GM21737 (cell line): ENCODE measurements around the gene IFITM10.

Experiments
- ATAC-seq: cut with Tn5 transposase; IDR thresholded peaks from one replicate; pipeline ENCODE4 v1.9.1; 2021; ENCODE audit warnings: mild to moderate bottlenecking, moderate library complexity; ENCODE audit not compliant: unreplicated experiment

IFITM10 gene

DNA sequence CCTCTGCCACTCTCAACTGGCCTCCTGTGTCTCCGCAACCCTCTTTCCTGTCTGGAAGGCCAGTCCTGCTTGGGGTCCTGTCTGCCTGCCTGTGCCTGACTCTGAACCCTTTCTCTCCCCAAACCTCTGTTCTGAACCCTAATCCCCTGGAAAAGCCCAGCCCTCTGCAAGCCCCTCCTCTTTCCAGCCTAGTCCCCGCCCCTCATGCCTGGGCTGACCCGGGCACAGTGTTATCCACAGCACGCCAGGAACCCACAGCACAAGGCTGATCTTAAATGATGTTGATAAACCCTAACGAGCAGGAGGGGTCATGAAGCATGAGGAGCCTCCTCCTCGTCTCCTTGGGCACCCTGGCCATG, at the start of gene IFITM10:
TSS of gene IFITM10 (minus strand) at position 115 of the 359 bp plus-strand sequence. CDS start 153 bp downstream, outside the sequence.
- ATAC-seq = no peak

GRCh38 chr11:1797391-1798125, 47.2 kb upstream of the IFITM10 start:
- no peak for ATAC-seq

DNA sequence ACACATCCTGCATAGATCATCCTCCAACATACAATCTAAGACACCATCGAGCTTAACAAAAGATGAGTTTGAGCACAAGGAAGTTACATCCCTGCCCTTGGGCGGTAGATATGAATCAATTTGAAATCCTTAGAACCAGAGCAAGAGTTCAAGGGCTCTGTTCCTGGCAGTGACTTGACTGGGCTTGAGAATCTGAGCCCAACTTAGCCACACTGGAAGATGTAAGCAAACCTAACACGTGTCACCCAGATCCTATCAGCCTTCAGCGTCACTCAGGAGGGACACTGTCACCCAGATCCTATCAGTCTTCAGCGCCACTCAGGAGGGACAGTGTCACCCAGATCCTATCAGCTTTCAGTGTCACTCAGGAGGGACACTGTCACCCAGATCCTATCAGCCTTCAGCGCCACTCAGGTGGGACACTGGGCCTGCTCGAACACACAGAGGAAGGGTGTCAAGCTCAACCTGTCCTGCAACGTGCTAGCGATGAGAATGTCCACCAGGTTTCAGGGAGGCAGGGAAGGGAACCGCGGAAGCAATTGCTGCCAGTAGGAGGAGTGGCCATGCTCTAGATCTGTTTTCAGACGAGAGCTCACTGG, 46.1 kb upstream of the IFITM10 start:
- no peak for ATAC-seq

GRCh38 chr11:1793081-1793480, 42.7 kb upstream of the IFITM10 start:
- ATAC-seq = no peak

DNA sequence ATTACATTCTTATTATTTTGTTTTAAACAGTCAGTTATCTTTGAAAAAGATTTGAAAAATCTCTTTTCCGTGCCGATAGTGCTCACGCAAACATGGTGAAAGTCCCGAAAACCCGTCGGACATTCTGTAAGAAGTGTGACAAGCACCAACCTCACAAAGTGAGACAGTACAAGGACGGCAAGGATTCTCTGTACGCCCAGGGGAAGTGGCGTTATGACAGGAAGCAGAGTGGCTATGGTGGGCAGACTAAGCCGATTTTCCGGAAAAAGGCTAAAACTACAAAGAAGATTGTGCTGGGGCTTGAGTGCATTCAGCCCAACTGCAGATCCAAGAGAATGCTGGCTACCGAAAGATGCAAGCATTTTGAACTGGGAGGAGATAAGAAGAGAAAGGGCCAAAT, 42.1 kb upstream of the IFITM10 start:
- ATAC-seq = no peak

- ATAC-seq = no peak
These were observed 41.5 kb upstream of the IFITM10 start for GRCh38 chr11:1791912-1792311.

- ATAC-seq = no peak
These were observed 36.1 kb upstream of the IFITM10 start for GRCh38 chr11:1786466-1786865.

GRCh38 chr11:1785749-1786413, 35.5 kb upstream of the IFITM10 start:
- ATAC-seq = no peak

GRCh38 chr11:1784761-1785650, 34.6 kb upstream of the IFITM10 start:
- ATAC-seq = no peak

DNA sequence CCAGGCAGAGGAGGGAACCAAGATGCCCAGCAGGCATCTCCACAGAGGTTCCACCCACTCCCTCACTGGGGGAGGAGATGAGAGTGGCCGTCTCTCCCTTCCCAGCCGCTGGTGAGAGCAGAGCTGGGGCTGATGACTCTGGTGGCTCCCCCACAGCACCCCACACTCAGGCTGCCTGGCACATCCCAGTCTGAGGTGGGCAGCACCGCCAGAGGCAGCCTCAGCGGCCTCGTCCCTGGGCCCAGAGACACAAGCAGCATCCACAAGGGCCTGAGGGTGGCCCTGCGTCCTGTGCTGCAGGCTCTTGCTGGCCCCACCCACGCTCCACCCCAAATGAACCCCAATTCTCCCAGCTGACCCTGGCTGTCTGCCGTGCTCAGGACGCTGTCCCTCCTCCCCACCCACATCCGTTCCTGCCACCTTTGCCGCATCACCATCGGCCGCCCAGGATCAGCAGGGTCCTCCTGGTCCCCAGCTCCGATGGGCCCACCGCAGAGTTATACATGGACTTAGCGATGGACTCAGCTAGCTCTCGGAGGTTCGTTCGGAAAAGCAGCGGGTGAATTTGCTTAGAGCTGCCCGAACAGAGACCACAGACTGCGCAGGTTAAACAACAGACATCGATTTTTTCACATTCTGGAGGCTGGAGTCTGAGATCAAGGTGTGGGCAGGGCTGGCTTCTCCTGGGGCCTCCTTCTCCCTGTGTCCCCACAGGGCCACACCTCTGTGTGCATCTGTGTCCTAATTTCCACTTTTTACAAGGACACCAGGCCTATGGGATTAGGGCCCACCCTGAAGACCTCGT, 33.5 kb upstream of the IFITM10 start:
- ATAC-seq = no peak

DNA sequence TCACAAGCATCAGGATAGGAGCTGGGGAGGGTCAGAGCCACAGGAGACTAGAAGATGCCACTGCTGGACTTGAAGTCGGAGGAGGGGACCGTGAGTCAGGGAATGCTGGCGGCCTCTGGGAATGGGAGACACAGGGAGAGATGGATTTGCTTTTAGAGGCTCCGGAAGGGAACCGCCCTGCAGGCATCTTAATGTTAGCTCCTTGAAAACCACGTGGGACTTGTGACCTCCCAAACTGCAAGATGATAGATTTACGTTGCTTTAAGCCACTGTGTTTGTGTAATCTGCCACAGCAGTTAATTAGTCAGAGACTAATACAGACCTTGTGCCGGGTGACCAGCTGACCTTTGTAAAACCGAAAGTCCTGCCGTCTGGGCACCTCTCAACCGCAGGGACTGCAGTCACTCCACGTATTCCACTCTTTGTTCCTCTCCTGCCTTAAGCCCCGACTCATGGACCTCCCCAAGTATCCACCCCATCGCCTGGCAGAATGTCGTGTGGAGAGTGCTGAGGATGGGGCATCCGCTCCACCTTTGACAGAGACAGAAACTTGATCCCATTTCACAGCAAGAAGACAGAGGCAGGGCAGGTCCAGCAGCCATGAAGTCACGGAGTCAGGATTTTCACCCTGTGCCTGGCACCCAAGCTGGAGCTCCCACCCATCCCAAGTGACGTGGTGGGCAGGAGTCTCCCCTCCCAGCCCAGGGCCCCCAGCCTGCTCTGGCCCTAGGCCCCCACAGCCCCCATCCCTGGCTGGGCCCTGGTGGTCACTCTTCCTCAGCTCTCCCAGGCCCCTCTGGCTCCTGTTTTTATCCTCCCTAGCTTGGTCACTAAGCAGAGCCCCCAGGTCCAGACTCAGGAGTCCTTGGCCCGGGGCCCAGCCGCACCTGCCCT, 32.7 kb upstream of the IFITM10 start:
- ATAC-seq = no peak

- no peak for ATAC-seq
These were observed 31.7 kb upstream of the IFITM10 start for GRCh38 chr11:1782031-1782590.

DNA sequence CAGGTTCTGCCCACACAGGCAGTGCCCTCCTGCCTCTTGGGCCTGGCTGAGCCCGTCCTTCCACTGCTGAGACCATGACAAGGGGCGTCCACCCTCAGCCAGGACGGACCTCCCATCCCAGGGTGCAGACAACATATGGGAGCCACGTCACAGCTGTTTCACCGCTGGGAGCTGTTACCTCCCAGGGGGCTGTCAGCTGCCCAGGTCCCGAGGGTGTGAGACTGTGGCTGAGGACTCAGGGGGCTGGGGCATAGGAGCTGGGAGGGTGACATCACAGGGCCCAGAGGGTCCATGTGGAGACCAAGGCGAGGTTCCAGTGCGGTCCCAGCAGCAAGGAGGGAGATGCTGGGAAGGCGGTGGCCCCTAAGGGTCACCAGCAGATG, 31.2 kb upstream of the IFITM10 start:
- ATAC-seq = no peak

DNA sequence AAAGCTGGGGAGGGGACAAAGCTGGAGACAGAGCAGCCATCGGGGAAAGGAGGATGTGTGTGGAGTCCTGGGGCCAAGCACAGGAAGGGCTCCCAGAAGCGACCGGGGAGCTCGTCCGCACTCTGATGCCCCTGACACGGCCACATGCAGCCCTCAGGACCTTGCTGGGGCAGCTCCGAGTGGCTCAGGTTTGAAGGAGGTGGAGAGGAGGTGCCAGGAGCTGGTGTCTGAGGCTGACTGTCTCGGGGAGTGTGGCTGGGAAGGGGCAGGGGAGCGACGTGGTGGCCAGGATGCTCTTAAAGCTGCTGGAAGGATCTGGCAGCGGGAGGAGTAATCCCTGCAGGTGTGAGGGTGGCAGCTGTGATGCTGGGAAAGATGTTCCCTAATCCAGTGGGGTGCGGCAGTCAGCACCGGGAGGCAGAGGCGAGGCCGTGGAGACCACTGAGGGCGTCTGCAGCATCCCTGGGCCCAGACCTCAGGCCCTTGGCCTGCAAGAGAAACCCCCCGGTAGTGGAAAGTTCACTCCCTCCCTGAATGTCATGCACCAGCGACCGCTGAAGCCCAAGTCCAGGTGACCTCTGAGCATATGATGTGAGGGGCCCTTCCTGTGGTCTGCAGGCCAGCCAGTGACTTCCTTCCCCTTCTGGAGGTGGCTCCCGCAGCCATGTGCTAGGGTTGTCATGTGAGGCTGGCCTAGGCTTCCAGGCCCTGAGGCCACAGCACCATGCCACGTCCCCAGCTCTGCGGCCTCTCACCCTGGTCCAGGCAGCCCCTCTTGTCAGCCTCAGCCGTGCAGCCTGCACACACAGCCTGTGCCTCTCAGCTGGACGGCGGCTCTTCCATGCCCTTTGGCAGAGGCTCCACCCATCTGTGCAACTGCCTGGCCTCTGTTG, 30.6 kb upstream of the IFITM10 start:
- no peak for ATAC-seq

DNA sequence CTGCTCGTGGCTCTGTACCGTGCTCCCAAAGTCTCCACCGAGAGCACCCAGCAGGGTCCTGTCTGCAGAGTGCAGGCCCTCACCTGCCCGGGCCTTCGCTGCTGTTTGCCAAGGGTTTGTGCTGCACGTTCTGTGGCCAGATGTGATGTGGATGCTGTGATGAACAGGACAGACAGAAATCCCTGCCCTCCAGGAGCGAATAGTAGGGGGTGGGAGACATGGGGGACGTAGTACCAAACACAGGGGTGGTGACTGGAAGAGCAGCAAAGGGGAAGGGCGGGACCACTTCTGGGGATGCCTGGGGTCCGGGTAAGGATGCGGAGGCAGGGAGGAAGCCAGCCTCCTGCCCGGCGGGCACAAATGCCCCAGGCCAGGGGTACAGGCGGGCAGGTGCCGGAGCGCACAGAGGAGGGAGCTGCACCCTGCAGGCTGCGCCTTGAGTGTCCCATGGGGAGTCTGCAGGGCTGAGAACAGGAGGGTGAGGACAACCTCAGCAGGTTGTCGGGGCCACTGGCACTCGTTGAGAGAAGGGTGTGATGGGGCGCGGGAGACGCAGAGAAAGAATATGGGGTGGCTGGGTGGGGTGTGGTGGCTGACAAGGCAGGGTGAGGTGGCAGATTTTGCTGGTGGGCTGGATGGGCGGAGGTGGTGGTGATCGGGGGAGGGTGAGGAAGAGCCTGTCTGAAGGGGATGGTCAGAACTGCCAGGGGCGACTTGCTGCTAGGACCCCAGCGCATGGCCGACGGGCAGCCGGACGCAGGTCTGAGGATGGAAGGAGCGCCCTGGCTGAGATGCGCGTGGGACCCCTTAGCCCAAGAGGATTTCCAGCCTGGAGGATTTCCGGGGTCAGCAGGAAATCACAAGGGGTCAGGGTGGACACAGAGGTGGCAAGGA, 29.7 kb upstream of the IFITM10 start:
- ATAC-seq = no peak

DNA sequence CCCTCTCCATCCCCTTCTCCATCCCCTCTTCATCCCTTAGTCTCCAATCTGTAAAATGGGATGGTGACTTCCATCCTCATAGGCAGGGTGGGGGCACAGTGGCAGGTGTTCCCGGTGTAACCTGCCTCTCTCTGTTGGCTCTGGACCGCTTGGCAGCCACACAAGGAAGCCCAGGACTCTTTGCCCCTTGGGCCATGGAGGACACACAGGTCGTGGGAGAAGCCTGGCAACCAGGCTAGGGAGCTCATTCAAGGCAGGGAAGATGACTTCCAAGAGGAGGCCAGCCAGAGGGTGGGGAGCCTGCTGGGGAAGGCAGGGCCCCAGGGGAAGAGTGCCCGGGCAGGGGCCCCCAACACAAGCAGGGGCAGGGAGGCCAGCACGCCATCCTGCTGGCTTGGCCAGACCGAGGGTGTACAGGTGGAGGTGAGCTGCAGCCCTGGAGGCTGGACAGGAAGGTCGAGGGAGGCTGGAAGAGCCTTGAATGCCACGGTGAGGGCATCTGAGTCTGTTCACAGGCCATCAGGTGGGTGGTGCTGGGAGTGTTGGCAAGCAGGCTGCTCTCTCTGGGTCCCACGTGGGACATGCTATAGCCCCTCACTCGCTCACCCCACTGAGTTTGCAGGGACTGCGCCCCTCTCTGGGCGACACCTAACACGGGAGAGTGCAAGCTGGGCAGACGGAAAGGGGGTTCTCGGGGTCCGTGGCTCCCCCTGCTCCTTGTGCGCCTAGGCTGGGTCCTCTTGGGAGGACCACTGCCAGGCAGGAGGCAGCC, 28.8 kb upstream of the IFITM10 start:
- ATAC-seq = no peak
